Neural crest cell (in vitro differentiated cells): ENCODE measurements around the gene HMX3. TPM values are rescaled to one million over a fixed set of nuclear protein-coding genes. Genes with fewer than 3 reads are reported as not detected.

ENCODE experiments used
- DNase-seq: peaks from one replicate; pipeline ENCODE4 v3.0.0; 2021; ENCODE audit warnings: low read depth, mixed read lengths, low spot score
- H3K27ac Mint-ChIP-seq: one replicate; pipeline ENCODE4 v1.8.0; 2021; ENCODE audit warnings: mild to moderate bottlenecking, mixed read lengths; ENCODE audit not compliant: unreplicated experiment
- H3K27me3 Mint-ChIP-seq: 2 replicates; pipeline ENCODE4 v1.8.0; 2021; ENCODE audit warnings: low read depth, mild to moderate bottlenecking, mixed read lengths
- H3K36me3 Mint-ChIP-seq: 2 replicates; pipeline ENCODE4 v1.8.0; 2021; ENCODE audit warnings: low read depth, mild to moderate bottlenecking, mixed read lengths
- H3K4me1 Mint-ChIP-seq: 2 replicates; pipeline ENCODE4 v1.8.0; 2021; ENCODE audit warnings: mixed read lengths
- H3K4me3 Mint-ChIP-seq: one replicate; pipeline ENCODE4 v1.8.0; 2021; ENCODE audit warnings: mild to moderate bottlenecking, mixed read lengths
- H3K9me3 Mint-ChIP-seq: 2 replicates; pipeline ENCODE4 v1.8.0; 2021; ENCODE audit warnings: mixed read lengths
- CTCF ChIP-seq: fragments of 200-600 bp; sonication (generic); conservative IDR thresholded peaks from 2 replicates; pipeline ENCODE4 v1.5.0; 2021; ENCODE audit warnings: antibody characterized with exemption, mild to moderate bottlenecking
- total RNA-seq: library from RNA; stranded (reverse); gene quantifications from 2 replicates; pipeline ENCODE4 v1.2.1, GENCODE V29; 2021

The HMX3 gene
- total RNA-seq, 1 donor from 2014 or later, result not detected

GRCh38 chr10:123143825-123144168 is 8.0 kb downstream of the HMX3 start:
- no peaks in the 10 kb centered on the region for H3K36me3 Mint-ChIP-seq
- peak overlapping the region; percentile 17 for H3K4me3 Mint-ChIP-seq
- DNase-seq, result no peak
- no peaks in the 10 kb centered on the region for H3K9me3 Mint-ChIP-seq
- no peak for TF ChIP-seq CTCF
- H3K4me1 Mint-ChIP-seq, result peaks cover 31% of the 10 kb centered on the region
- H3K27me3 Mint-ChIP-seq, result peaks cover 97% of the 10 kb centered on the region
- no peak overlapping the region for H3K27ac Mint-ChIP-seq

- no peaks in the 10 kb centered on the region for H3K9me3 Mint-ChIP-seq
- no peak for DNase-seq
- no peak for TF ChIP-seq CTCF
- H3K4me3 Mint-ChIP-seq, result peak overlapping the region; percentile 31
- peaks cover 96% of the 10 kb centered on the region for H3K27me3 Mint-ChIP-seq
- H3K27ac Mint-ChIP-seq, result no peak overlapping the region
- H3K36me3 Mint-ChIP-seq, result no peaks in the 10 kb centered on the region
- peaks cover 27% of the 10 kb centered on the region for H3K4me1 Mint-ChIP-seq
These were observed 9.1 kb downstream of the HMX3 start for GRCh38 chr10:123144697-123145541.

- H3K36me3 Mint-ChIP-seq, result no peaks in the 10 kb centered on the region
- no peak overlapping the region for H3K27ac Mint-ChIP-seq
- peaks cover 96% of the 10 kb centered on the region for H3K27me3 Mint-ChIP-seq
- DNase-seq, result no peak
- H3K9me3 Mint-ChIP-seq, result no peaks in the 10 kb centered on the region
- H3K4me3 Mint-ChIP-seq, result peak overlapping the region; percentile 17
- H3K4me1 Mint-ChIP-seq, result peaks cover 25% of the 10 kb centered on the region
- no peak for TF ChIP-seq CTCF
These were observed 9.8 kb downstream of the HMX3 start for GRCh38 chr10:123145542-123146012.

GRCh38 chr10:123146013-123146893 is 10.5 kb downstream of the HMX3 start:
- H3K4me3 Mint-ChIP-seq, result peak overlapping the region; percentile 64
- H3K27ac Mint-ChIP-seq, result no peak overlapping the region
- DNase-seq, result no peak
- H3K36me3 Mint-ChIP-seq, result no peaks in the 10 kb centered on the region
- H3K27me3 Mint-ChIP-seq, result peaks cover 96% of the 10 kb centered on the region
- TF ChIP-seq CTCF, result no peak
- H3K9me3 Mint-ChIP-seq, result no peaks in the 10 kb centered on the region
- H3K4me1 Mint-ChIP-seq, result peaks cover 24% of the 10 kb centered on the region

GRCh38 chr10:123146894-123147634 is 11.3 kb downstream of the HMX3 start:
- Mint-ChIP-seq H3K4me3 (peak overlapping the region; percentile 65), H3K27ac (no peak overlapping the region), H3K4me1 (peaks cover 24% of the 10 kb centered on the region), H3K27me3 (peaks cover 96% of the 10 kb centered on the region), H3K9me3 (no peaks in the 10 kb centered on the region), H3K36me3 (no peaks in the 10 kb centered on the region)
- DNase-seq, result no peak
- no peak for TF ChIP-seq CTCF
